Testis (tissue), 3 donors: ENCODE results near the gene SPRR1A. TPM values are rescaled to one million over a fixed set of nuclear protein-coding genes. Genes with fewer than 3 reads are reported as not detected.

Source experiments
- DNase-seq: peaks from one replicate; pipeline ENCODE4 v3.0.0-alpha.2; 2019
- H3K27ac ChIP-seq, 2 donors: fragments of 200-600 bp; sonication (generic); one replicate each; pipeline ENCODE4 v1.5.1; 2019
- H3K27me3 ChIP-seq: fragments of 200-600 bp; sonication (generic); one replicate; pipeline ENCODE4 v1.5.1; 2019
- H3K36me3 ChIP-seq: fragments of 200-600 bp; sonication (generic); one replicate; pipeline ENCODE4 v1.5.1; 2017; ENCODE audit warnings: low read depth; ENCODE audit errors: missing control alignments
- H3K4me1 ChIP-seq: fragments of 200-600 bp; sonication (generic); one replicate; pipeline ENCODE4 v1.5.1; 2019
- H3K4me3 ChIP-seq, 2 donors: fragments of 200-600 bp; sonication (generic); one replicate each; pipeline ENCODE4 v1.5.1; 2017 to 2019
- H3K9me3 ChIP-seq: fragments of 200-600 bp; sonication (generic); one replicate; pipeline ENCODE4 v1.5.1; 2017
- CTCF ChIP-seq, 3 experiments: fragments of 450-650 bp in 2 of 3; fragments of 200-600 bp in 1 of 3; sonication (generic) in 1 of 3; IDR thresholded peaks; one replicate each; pipeline ENCODE4 v1.5.1; 2016 to 2019; ENCODE audit warnings: antibody characterized with exemption in 3 of 3, mild to moderate bottlenecking in 2 of 3, moderate library complexity in 1 of 3
- POLR2A ChIP-seq: fragments of 450-650 bp; IDR thresholded peaks from one replicate; pipeline ENCODE4 v1.6.1; 2017; ENCODE audit warnings: antibody characterized with exemption, mild to moderate bottlenecking, moderate library complexity
- WGBS, 2 donors: methylation state at CpG; one replicate each; pipeline ENCODE4 v1.1.5; 2018; 5-methylcytosine and 5-hydroxymethylcytosine counted together
- intact Hi-C: fragments of 100-400 bp; cut with DNase I; formaldehyde crosslinking; loops from one replicate; pipeline ENCODE4 v1.15.1; 2023; ENCODE audit warnings: low total_unique reads
- polyA plus RNA-seq: library from polyadenylated mRNA; stranded (reverse); fragments of 350-450 nt; fragmentation: Illumina TruSeq; extraction: RNeasy Lipid Tissue Mini Kit (QIAGEN cat#74804); gene quantifications from one replicate; pipeline ENCODE4 v1.2.3, GENCODE V29; 2014; ENCODE audit warnings: low read depth, low replicate concordance; ENCODE audit not compliant: insufficient read depth
- total RNA-seq, 2 donors: library from RNA; depleted of rRNA; stranded (reverse); fragments of >200 nt; gene quantifications; one replicate each; pipeline ENCODE4 v1.2.3, GENCODE V29; 2016

Gene SPRR1A
- total and polyA plus RNA-seq, 3 donors from 2014 or later = not detected

GRCh38 chr1:153023109-153023508 lies 39.2 kb downstream of the SPRR1A start:
- Histone ChIP-seq H3K36me3 (no peaks in the 10 kb centered on the region), H3K27me3 (no peaks in the 10 kb centered on the region), H3K9me3 (no peaks in the 10 kb centered on the region), H3K27ac (no peak overlapping the region), H3K4me1 (no peaks in the 10 kb centered on the region), H3K4me3 (no peak overlapping the region)
- intact Hi-C loops = no loop called here
- WGBS, 2 donors = 90 to 95% methylated on average over 7 of the region's 7 CpGs
- no peak for DNase-seq
- TF ChIP-seq POLR2A (no peak), CTCF (IDR thresholded peaks at IDR 0.05) (no peak)

- intact Hi-C loops = no loop called here
- H3K27me3 ChIP-seq = no peaks in the 10 kb centered on the region
- WGBS, 2 donors = 81 to 85% methylated on average over 1 of the region's 1 CpG
These were observed 40.5 kb downstream of the SPRR1A start for GRCh38 chr1:153024413-153024812.

GRCh38 chr1:153025797-153026196 lies 41.9 kb downstream of the SPRR1A start:
- TF ChIP-seq POLR2A (no peak), CTCF (IDR thresholded peaks at IDR 0.05) (no peak)
- Histone ChIP-seq H3K36me3 (no peaks in the 10 kb centered on the region), H3K9me3 (no peaks in the 10 kb centered on the region), H3K27ac (no peak overlapping the region), H3K27me3 (no peaks in the 10 kb centered on the region), H3K4me1 (no peaks in the 10 kb centered on the region), H3K4me3 (no peak overlapping the region)
- intact Hi-C loops = no loop called here
- no peak for DNase-seq
- WGBS, 2 donors = 89 to 93% methylated on average over 1 of the region's 1 CpG

More at GRCh38 chr1:153024413-153024812, 40.5 kb downstream of the SPRR1A start:
- TF ChIP-seq CTCF (IDR thresholded peaks at IDR 0.05) = no peak
- TF ChIP-seq POLR2A = no peak
- Histone ChIP-seq H3K36me3 (no peaks in the 10 kb centered on the region), H3K4me3 (no peak overlapping the region), H3K27ac (no peak overlapping the region), H3K9me3 (no peaks in the 10 kb centered on the region), H3K4me1 (no peaks in the 10 kb centered on the region)
- DNase-seq = no peak

- no peaks in the 10 kb centered on the region for H3K4me1 ChIP-seq
- no peaks in the 10 kb centered on the region for H3K36me3 ChIP-seq
- no peak overlapping the region for H3K4me3 ChIP-seq
- intact Hi-C loops = no loop called here
- no peak overlapping the region for H3K27ac ChIP-seq
- H3K27me3 ChIP-seq = no peaks in the 10 kb centered on the region
- no peak for DNase-seq
- H3K9me3 ChIP-seq = no peaks in the 10 kb centered on the region
- WGBS, 2 donors = 54 to 63% methylated on average over 1 of the region's 1 CpG
- TF ChIP-seq CTCF (IDR thresholded peaks at IDR 0.05) (no peak), POLR2A (no peak)
These were observed 44.9 kb downstream of the SPRR1A start for GRCh38 chr1:153028766-153029165.

GRCh38 chr1:153030895-153031294 lies 47.0 kb downstream of the SPRR1A start, which contains the start of gene SPRR1B:
Gene SPRR1B (plus strand): TSS chr1:153031203. CDS start chr1:153032346, 1,143 bp downstream.
- intact Hi-C loops = no loop called here
- TF ChIP-seq CTCF (IDR thresholded peaks at IDR 0.05) = no peak
- TF ChIP-seq POLR2A = no peak
- Histone ChIP-seq H3K4me3 (no peak within 1 kb of the TSS), H3K27me3 (no peaks in the 10 kb centered on the region), H3K9me3 (no peaks in the 10 kb centered on the region), H3K4me1 (no peaks in the 10 kb centered on the region), H3K27ac (no peak within 1 kb of the TSS), H3K36me3 (no peaks in the 10 kb centered on the region)
- DNase-seq = no peak
